NCI-H345 (cell line): ENCODE results near the gene NTSR1.

Experiments
- DNase-seq: peaks from one replicate; lab custom pipeline; 2025; lab: John Stamatoyannopoulos, UW

The NTSR1 gene

DNA sequence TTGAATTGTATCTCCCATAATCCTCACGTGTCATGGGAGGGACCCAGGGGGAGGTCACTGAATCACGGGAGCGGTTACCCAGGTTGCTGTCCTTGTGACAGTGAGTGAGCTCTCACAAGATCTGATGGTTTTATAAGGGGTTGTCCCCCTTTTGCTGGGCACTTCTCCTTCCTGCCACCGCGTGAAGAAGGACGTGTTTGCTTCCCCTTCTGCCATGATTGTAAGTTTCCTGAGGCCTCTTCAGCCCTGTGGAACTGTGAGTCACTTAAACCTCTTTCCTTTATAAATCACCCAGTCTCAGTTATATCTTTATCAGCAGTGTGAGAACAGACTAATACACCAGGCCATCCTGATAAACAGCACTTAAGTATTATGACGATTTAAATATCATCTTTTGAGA, 78.7 kb downstream of the NTSR1 start:
- no peak for DNase-seq

GRCh38 chr20:62787866-62788265, 79.2 kb downstream of the NTSR1 start:
- peak; percentile 22 for DNase-seq

DNA sequence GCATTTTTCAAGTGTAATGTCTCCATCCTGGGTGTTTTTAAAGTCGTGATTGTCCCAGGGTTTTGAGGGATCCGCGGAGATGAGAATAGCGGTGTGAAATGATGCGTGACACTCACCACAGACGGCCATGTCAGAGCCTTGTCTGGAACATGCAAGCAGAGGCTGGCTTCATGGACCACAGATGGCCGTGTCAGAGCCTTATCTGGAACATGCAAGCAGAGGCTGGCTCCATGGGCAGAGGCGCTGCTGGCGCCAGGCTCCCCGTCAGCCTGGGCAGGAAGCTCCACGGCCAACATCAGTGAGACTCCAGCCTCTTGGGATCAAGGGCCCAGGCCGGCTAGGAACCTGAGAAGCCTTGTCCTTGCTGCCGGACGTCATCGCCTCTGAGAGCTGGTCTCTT, 80.0 kb downstream of the NTSR1 start:
- DNase-seq, result no peak

- no peak for DNase-seq
Observed at GRCh38 chr20:62790075-62790474, 81.4 kb downstream of the NTSR1 start.

DNA sequence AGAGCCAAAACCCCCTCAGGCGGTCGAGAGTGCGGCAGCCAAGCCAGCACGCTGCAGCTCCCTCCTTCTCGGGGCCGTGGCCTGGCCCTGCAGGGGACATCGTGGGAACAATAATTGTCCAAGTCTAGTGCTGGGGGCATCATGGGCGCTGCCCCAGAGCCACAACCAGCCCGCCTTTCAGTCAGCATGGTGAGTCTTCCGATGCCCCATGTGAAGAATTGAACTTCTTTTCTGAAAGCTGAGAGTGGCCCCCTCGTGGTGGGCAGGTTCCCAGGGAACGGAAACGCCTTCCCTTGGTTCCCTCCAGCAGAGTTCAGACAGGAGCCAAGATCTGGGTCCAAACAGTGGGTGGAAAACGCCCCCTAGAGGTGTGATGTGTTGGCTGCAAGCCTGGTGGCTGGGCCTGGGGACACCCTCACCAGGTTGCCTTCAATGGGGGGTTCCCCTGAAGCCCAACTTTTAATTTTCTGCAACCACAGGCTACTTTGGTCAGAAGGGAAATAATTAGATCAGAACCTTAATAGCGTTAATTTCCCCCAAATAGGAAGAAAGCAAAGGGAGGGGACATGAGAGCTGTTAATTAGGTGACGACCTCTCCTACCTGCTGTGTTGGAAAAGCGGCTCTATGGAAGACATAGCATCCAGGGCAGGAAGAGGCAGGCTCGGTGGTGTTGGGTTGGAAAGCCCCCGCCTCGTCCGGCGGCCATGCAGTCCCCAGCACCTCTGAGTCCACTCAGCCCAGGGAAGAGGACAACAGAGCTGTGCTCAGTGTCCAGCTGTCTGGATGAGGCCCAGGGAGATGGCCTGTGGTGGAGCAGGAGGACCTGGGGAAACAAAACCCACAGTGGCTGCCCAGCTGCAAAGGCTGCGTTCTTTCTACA, 82.9 kb downstream of the NTSR1 start:
- peak; percentile 93 for DNase-seq

DNA sequence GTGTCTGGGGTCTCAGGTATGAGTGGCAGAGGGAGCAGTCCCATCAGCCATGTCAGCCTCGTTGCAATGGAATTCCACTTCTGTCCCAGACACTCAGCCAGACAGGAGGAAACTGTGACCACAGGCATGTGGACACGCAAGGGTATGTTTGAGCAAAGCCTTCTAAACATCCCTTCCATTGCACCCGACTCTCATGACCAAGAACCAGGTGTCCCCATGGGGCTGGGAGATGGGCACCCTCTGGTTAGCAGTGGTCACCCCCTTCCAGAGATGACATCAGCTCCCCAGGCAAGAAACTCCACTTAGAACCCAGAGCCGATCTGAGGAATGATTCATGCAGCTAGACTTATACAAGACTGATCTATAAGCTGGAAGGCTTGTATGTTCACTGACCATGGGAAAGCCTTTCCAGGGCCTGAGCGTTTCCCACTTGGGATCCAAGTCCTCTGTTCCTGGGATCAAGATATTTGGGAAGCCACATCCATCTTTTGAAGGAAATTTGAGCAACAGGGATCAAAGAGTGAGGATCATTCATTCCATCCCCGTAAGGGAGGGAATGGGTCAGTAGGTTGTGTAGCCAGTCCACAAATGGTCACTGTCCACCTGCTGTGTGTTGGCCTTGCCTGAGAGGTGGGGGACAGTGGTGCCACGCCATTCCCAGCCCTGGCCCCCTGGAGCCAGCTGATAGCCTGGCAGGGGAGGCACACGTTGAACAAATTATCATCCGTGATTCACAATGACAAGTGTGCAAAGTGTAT, 83.7 kb downstream of the NTSR1 start:
- DNase-seq, result no peak

GRCh38 chr20:62792940-62793756, 84.5 kb downstream of the NTSR1 start:
- DNase-seq, result peak; percentile 87

DNA sequence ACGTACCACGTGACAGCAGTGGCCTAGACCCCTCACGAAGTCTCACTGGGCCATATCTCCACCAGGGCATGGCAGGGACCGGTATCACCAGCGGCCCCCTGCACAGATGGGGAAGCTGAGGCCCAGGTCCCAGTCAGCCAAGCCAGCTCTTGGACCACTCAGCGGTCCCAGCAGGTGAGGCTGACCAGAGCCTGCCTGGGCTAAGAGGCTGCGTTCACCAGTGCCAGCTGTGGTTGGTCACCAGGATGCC, 85.0 kb downstream of the NTSR1 start:
- DNase-seq, result no peak

DNA sequence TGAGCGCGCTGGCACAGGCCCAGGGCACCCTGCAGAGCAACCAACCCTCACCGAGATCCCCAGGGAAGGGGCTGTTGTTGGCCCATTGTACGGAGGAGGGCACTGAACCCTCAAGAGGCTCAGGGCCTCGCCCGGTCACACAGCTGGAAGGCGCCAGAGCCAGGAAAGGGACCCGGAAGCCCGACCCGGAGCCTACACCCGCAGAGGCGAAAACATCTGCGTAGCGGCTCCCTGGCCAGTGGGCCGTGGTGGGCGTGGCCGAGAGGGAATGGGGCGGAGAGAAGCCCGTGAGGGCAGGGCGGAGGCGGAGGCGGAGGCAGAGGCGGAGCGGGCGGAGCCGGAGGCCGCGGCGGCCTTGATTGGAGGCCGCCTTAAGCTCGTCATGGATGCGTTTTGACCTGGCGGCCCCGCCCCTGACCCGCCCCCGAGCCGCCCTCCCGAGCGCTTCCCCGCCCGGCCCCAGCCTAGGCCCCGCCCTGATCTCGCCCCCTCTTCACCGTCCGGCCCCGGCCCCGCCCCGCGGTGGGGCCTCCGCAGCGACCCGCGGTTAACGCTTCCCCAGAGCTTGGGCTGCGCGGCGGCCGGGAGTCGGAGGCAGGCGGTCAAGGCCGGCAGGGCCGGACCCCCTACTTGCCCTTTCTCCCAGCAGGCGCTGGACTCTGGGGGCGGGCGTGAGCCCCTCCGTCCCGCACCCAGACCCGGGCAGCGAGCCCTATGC, 85.5 kb downstream of the NTSR1 start:
- peak; percentile 98 for DNase-seq

DNA sequence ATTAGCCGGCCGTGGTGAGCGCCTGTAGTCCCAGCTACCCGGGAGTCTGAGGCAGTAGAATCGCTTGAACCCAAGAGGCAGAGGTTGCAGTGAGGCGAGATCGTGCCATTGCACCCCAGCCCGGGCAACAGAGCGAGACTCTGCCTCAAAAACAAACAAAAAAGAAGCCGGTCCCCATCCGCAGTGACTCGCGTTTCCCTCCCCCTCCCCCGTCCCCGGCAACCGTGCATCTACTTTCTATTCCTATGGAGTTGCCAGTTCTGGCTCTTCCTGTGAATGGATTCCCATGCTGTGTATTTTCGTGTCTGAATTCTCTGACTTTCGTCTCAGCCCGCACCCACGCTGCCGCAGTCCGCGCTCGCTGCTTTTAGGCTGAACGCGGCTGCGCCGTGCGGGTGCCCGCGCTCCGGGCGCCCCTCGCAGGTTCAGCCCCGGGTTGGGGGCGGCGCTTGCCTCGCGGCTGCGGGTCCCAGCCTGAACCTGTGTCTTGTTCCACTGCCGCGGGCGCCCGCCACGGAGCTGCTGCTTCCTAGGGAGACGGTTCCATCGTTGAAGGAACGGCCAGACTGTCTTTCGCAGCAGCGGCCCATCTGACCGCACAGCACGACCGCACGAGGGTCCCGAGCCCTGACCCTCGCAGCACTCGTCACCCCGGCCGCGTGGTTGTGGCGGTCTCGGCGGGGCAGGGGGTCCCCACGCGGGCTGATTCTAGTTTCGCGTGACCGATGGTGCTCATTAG, 86.6 kb downstream of the NTSR1 start:
- DNase-seq, result peak; percentile 89

GRCh38 chr20:62796699-62797491, 88.3 kb downstream of the NTSR1 start:
- DNase-seq, result no peak

GRCh38 chr20:62797671-62798532, 89.3 kb downstream of the NTSR1 start:
- DNase-seq, result no peak

GRCh38 chr20:62799036-62799435, 90.4 kb downstream of the NTSR1 start:
- no peak for DNase-seq

- DNase-seq, result no peak
Observed at GRCh38 chr20:62799459-62799858, 90.8 kb downstream of the NTSR1 start.

DNA sequence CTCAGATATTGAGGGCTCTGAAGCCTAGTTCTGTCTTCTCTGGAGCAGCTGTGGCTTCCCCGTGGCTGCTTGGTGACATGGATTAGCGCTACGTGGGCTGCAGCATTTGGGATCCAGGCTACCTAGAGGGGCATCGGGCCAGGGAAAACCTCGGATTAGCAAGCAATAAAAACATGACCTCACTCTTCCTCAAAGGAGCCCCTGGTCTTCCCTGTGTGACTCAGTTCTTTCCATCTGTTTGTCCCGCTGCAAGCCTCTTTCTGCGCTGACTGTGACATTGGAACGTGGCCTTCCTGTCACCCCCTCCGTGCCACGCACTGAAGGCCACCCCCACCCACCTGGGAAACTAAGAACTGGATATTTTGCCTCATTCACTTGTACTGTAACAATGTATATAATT, 91.2 kb downstream of the NTSR1 start:
- DNase-seq, result no peak

DNA sequence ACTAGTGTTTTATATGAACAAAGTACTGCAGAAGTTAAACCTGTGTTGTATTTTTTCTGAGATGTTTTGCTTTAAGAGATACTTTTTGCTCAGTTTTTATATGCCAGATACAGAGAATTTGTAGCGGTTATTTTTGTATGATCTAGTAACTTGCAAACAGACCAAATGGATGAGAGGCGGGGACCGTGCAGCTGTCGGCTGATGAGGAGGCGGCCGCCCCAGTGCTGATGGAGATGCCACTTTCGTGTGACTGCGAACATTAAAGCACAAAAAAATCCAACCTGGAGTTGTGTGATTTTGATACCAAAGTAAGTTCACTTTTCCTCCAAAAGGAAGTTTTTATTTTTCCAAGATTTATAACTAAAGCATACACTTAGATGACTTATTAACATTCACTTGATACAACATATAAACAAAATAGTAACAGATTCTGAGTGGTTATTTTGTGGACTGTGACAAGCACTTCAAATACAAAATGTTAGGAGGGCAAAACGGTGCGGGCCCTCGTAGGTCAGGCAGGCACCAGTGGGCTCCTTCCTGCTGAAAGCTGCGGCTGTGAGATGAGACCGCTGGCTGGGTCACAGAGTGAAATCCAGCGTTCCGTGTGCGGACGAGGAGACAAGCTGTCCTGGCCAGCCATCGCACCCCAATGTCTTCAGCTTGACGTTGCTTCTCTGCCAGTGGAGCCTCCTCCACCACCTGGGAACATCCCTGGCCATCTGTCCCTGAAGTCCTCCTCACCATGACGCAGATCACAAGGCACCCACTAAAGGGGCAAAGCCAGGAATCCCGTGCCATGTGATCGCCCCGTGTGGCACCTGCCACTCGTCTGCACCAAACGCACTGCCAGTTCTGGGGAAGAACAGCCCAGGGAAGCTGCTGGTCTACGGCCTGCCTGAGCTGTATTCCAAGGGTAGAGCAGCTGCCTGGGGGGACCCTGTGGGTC, 92.0 kb downstream of the NTSR1 start:
- DNase-seq, result no peak

GRCh38 chr20:62801284-62802010, 92.8 kb downstream of the NTSR1 start:
- no peak for DNase-seq
